T-cell (primary cell): ENCODE results near the gene TNRC6B. TPM values are rescaled to one million over a fixed set of nuclear protein-coding genes. Genes with fewer than 3 reads are reported as not detected.

Source experiments
- ATAC-seq, 4 experiments: fragments of 200-7000 bp in 3 of 4; fragments of 150-1000 bp in 1 of 4; cut with Tn5 transposase; replicated peaks in 1 of 4; 1 replicate in 3 of 4; 2 replicates in 1 of 4; pipeline ENCODE4 v1.10.0; 2021; ENCODE audit warnings: moderate library complexity in 3 of 4, mild to moderate bottlenecking in 2 of 4, moderate number of reproducible peaks in 1 of 4
- CTCF ChIA-PET, 2 donors: fragments of 300-600 bp; sonication (Branson Sonifier 250); formaldehyde crosslinking; loops; one replicate each; lab custom pipeline; 2022; ENCODE audit warnings: antibody characterized with exemption in 2 of 2; lab: Charles Lee
- POLR2A ChIA-PET, 2 donors: fragments of 300-600 bp; sonication (Branson Sonifier 250); formaldehyde crosslinking; loops; one replicate each; lab custom pipeline; 2022; ENCODE audit warnings: antibody characterized with exemption in 2 of 2; lab: Charles Lee
- DNase-seq, 35 experiments: peaks; one replicate each; pipeline versions ENCODE4 v3.0.0 to v3.0.0-alpha.2; 2013 to 2023
- H3K27ac ChIP-seq: one replicate; pipeline ENCODE4 v1.5.1; 2013; ENCODE audit warnings: low read length
- H3K27me3 ChIP-seq, 2 experiments: replicated peaks in 1 of 2; 1 replicate in 1 of 2; 2 replicates in 1 of 2; pipeline versions ENCODE4 v1.6.1 to v1.7.0; 2013; ENCODE audit warnings: low read length in 1 of 2, mixed read lengths in 1 of 2; ENCODE audit not compliant: control insufficient read depth in 2 of 2, insufficient read depth in 2 of 2; ENCODE audit errors: extremely low read depth in 1 of 2
- H3K36me3 ChIP-seq, 2 donors: 1 replicate in 1 of 2; 2 replicates in 1 of 2; pipeline versions ENCODE4 v1.6.1 to v1.7.0; 2013; ENCODE audit warnings: low read length in 1 of 2; ENCODE audit not compliant: control insufficient read depth in 2 of 2, insufficient read depth in 1 of 2; ENCODE audit errors: extremely low read depth in 1 of 2
- H3K4me1 ChIP-seq, 2 experiments: 1 replicate in 1 of 2; 2 replicates in 1 of 2; pipeline versions ENCODE4 v1.6.1 to v1.7.0; 2013; ENCODE audit warnings: low read length in 2 of 2, mixed read lengths in 1 of 2; ENCODE audit not compliant: insufficient read depth in 2 of 2, control insufficient read depth in 1 of 2; ENCODE audit errors: extremely low read depth in 1 of 2
- H3K4me3 ChIP-seq, 2 donors: 1 replicate in 1 of 2; 2 replicates in 1 of 2; pipeline versions ENCODE4 v1.5.1 to v1.7.0; 2013; ENCODE audit warnings: mild to moderate bottlenecking in 2 of 2, low read length in 1 of 2, moderate library complexity in 1 of 2; ENCODE audit not compliant: control insufficient read depth in 1 of 2; ENCODE audit errors: extremely low read depth in 1 of 2
- H3K9me3 ChIP-seq: 2 replicates; pipeline ENCODE4 v1.7.0; 2013
- H3K27ac Mint-ChIP-seq, 2 donors: one replicate each; pipeline ENCODE4 v1.8.0; 2020 to 2021; ENCODE audit warnings: mild to moderate bottlenecking in 2 of 2, mixed read lengths in 2 of 2
- H3K27me3 Mint-ChIP-seq, 2 donors: one replicate each; pipeline ENCODE4 v1.8.0; 2021 to 2022; ENCODE audit warnings: mixed read lengths in 2 of 2
- H3K36me3 Mint-ChIP-seq: one replicate; pipeline ENCODE4 v1.8.0; 2021; ENCODE audit warnings: mixed read lengths
- H3K4me1 Mint-ChIP-seq, 3 donors: one replicate each; pipeline ENCODE4 v1.8.0; 2020 to 2022; ENCODE audit warnings: mixed read lengths in 3 of 3, mild to moderate bottlenecking in 1 of 3
- H3K4me3 Mint-ChIP-seq, 3 donors: one replicate each; pipeline ENCODE4 v1.8.0; 2020 to 2022; ENCODE audit warnings: mild to moderate bottlenecking in 3 of 3, mixed read lengths in 3 of 3, moderate library complexity in 3 of 3
- H3K9me3 Mint-ChIP-seq, 3 donors: one replicate each; pipeline ENCODE4 v1.8.0; 2020 to 2022; ENCODE audit warnings: mixed read lengths in 3 of 3
- WGBS: methylation state at CpG from one replicate; pipeline ENCODE4 v1.1.5; 2013; ENCODE audit warnings: missing lambda C conversion rate; ENCODE audit not compliant: insufficient coverage; 5-methylcytosine and 5-hydroxymethylcytosine counted together
- total RNA-seq, 35 experiments: library from RNA in 6 of 35; stranded (reverse) in 6 of 35; fragments of 120-200 nt in 1 of 35; gene quantifications; one replicate each; pipeline versions ENCODE4 v1.2.1 to v1.2.4 and lab custom pipeline; 2013 to 2026

The TNRC6B gene
- total RNA-seq, 5 donors from 2014 or later (not counting 1 experiment from before 2014, with no cell fraction given), result 122 to 173 (median 143) TPM

GRCh38 chr22:40385036-40385782 is 207.5 kb downstream of the TNRC6B start:
- POLR2A ChIA-PET, result interaction anchor here (0.6 to 0.9 kb wide), 3 partner anchors 12 to 330 kb away, joined by 3 read pairs; no protein-coding TSS in a partner anchor
- CTCF ChIA-PET, result interaction anchor here (0.6 to 1.2 kb wide), 6 partner anchors 18 to 416 kb away, joined by 3 to 9 read pairs (median 4); partner anchors contain the start of gene TNRC6B (in 1 of the 2)
- H3K27ac ChIP-seq, result peak overlapping the region; percentile 84
- peak overlapping the region; percentile 69 to 80 (median 74) for H3K4me3 Mint-ChIP-seq
- 5% methylated on average over 8 of the region's 10 CpGs for WGBS
- no peaks in the 10 kb centered on the region for H3K27me3 Mint-ChIP-seq
- H3K4me1 ChIP-seq, result peaks cover 38 to 40% of the 10 kb centered on the region in 2 experiments
- peak overlapping the region; percentile 97 to 99 for H3K27ac Mint-ChIP-seq
- no peaks in the 10 kb centered on the region for H3K9me3 Mint-ChIP-seq
- DNase-seq (peak in 31 of 35 experiments; percentile 14 to 73 (median 37)), ATAC-seq (peak; percentile 85 to 95 (median 90))
- H3K9me3 ChIP-seq, result no peaks in the 10 kb centered on the region
- peaks cover 59 to 66% (median 63%) of the 10 kb centered on the region in 3 donors for H3K4me1 Mint-ChIP-seq
- H3K36me3 ChIP-seq, result peaks cover 0 to 2% of the 10 kb centered on the region in 2 donors
- H3K36me3 Mint-ChIP-seq, result peaks cover 8% of the 10 kb centered on the region
- peak overlapping the region; percentile 16 to 58 for H3K4me3 ChIP-seq
- H3K27me3 ChIP-seq, result no peaks in the 10 kb centered on the region

Other genes starting within 250 kb of the TNRC6B start
- gene TMA7B, start 217.5 kb upstream of the TNRC6B start, total RNA-seq, result 10 to 100 TPM in 2 of 5 donors, 1 to 10 TPM in 3; 7.8 to 18.9 (median 9.0) TPM
- 1 to 10 TPM in 2 of 5 donors, under 1 TPM in 3; 0.26 to 4.9 (median 0.79) TPM for gene FAM83F, start 183.0 kb upstream of the TNRC6B start, total RNA-seq
- gene ADSL, start 168.6 kb downstream of the TNRC6B start, total RNA-seq, result 10 to 100 TPM; 64.0 to 84.3 (median 75.1) TPM
- gene SGSM3, start 192.7 kb downstream of the TNRC6B start, total RNA-seq, result 100 to 1,000 TPM in 3 of 5 donors, 10 to 100 TPM in 2; 89.4 to 116 (median 101) TPM